Stimulated activated CD4-positive, alpha-beta T cell treated with anti-CD3 and anti-CD28 coated beads, Interleukin-2, amount 100 ng/mL, for 48 hours (primary cell): ENCODE data around the gene TRDMT1.

Source experiments
- DNase-seq, 2 donors: peaks; one replicate each; pipeline ENCODE4 v3.0.0-alpha.2; 2020

The TRDMT1 gene

DNA sequence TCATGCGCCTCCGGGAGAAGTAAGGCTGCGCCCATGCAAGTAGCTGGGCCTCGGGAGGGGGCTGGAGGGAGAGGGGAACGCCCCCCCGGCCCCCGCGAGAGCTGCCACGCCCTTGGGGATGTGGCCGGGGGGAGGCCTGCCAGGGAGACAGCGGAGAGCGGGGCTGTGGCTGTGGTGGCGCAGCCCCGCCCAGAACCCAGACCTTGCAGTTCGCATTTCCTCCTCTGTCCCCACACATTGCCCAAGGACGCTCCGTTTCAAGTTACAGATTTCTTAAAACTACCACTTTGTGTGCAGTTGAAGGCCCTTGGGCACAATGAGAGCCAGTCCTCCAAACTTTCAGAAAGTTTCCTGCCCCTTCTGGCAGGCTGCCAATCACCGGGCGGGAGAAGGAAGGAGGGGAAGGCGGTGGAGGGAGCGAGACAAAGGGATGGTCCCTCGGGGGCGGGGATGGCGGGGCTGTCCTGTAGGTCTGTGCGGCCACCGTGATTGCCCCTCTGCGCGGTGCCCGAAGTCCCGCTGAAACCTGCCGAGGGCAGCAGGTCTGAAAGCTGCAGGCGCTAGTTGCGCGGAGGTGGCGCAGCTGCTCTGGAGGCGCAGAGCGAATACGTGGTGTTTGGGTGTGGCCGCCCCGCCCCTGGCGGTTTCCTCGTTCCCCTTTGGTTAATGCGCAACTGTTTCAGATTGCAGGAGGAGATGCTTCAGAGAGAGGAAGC is 28.7 kb upstream of the TRDMT1 start:
- DNase-seq, result peak; percentile 75 to 79

GRCh38 chr10:17229717-17229966 is 28.2 kb upstream of the TRDMT1 start:
- peak in 1 of 2 donors; percentile 43 for DNase-seq

- peak; percentile 44 to 46 for DNase-seq
These were observed 27.7 kb upstream of the TRDMT1 start for GRCh38 chr10:17229016-17229716.

DNA sequence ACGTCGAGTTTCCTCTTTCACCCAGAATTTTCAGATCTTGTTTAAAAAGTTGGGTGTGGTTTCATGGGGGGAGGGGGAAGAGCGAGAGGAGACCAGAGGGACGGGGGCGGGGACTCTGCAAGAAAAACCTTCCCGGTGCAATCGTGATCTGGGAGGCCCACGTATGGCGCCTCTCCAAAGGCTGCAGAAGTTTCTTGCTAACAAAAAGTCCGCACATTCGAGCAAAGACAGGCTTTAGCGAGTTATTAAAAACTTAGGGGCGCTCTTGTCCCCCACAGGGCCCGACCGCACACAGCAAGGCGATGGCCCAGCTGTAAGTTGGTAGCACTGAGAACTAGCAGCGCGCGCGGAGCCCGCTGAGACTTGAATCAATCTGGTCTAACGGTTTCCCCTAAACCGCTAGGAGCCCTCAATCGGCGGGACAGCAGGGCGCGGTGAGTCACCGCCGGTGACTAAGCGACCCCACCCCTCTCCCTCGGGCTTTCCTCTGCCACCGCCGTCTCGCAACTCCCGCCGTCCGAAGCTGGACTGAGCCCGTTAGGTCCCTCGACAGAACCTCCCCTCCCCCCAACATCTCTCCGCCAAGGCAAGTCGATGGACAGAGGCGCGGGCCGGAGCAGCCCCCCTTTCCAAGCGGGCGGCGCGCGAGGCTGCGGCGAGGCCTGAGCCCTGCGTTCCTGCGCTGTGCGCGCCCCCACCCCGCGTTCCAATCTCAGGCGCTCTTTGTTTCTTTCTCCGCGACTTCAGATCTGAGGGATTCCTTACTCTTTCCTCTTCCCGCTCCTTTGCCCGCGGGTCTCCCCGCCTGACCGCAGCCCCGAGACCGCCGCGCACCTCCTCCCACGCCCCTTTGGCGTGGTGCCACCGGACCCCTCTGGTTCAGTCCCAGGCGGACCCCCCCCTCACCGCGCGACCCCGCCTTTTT is 26.9 kb upstream of the TRDMT1 start, which contains the start of gene VIM:
VIM (plus strand) TSS at position 151 of the 925 bp plus-strand sequence. CDS start 1,182 bp downstream, outside the sequence.
- DNase-seq, result peak; percentile 74 to 75

DNA sequence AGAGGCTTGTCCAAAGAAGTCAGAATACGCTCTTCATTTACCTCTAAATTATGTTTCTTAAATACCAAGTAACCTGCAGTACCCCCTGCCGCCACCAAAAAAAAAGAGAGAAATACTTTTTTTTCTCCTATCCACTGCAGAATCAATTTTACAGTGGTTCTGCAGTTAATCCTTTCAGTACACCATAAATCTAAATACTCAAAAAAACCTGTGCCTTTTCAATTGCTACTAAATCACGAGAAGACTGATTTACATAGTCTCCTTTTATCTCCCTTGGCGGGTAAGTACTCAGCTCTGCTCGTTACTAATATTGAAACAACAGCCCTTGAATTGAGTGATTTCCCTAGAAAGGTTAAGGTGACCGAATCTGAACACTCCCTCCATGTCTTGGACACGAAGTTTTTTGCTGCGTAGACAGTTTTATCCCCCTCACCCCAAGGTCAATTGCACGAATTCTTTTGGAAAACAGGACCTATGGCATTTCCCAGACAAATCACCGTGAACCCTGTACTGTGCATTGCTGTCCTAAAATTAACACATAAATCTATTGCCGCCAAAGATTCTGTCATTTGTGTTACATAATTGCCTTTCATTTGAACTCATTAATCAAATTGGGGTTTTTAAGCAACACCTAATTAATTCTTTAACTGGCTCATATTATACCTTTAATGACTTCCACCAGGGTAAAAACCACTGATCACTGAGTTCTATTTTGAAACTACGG is 26.1 kb upstream of the TRDMT1 start:
- DNase-seq, result no peak

GRCh38 chr10:17226891-17227303 is 25.4 kb upstream of the TRDMT1 start:
- no peak for DNase-seq

- DNase-seq, result no peak
These were observed 24.3 kb upstream of the TRDMT1 start for GRCh38 chr10:17225808-17226207.

DNA sequence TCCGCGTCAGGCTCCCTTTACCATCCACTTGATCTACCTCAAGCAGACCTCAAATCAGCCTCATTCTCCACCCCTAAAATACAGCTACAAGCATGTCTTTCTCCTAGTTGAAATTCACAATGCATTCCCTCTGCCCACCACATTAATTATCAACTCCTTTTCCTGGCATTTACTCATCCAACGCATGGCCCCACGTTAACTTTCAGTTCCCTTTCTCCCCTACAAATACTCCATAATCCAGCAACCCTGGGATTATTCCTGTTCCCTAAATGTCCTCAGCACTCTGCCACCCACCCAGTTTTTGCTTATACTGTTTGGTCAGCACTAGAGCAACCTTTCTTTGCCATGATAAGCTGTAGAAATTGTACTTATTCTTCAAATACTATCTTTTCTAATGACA is 20.9 kb upstream of the TRDMT1 start:
- DNase-seq, result no peak

DNA sequence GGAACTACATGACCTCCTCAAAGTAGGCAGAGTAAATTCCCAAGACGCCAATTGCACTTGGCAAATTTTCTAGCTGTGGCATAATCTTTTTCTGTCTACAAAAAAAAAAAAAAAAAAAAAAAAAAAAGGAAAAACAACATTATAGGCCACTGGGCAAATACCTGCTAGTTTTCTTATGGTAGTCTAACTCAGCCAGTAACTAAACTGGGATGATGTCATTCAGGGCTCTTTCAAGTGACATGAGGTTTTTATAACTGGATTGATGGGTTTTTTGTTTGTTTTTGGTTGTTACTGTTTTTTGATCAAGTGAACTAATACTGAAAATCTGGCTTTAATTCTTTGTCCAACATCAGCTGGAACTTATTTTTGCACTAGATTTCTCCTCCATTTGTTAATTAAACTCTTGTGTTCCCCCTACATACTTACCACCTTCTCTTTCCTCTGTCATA is 19.2 kb upstream of the TRDMT1 start:
- no peak for DNase-seq

DNA sequence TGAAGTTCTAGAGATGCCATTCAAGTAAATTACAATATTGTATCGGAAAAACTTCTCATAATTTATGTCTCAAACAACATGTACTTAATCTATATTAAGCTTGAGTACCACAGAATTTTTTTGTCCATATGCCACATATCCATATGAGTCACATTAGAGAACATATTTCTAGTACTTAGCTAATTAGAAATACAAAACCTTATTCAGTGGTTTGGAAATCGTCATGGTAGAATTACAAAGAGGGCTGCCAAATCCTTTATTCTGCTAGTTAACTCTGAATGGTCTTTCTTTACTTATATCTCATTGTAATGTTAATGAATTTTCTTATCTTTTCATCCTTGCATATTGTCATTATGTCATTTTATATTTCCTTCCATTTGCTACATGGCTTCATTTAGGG is 17.6 kb upstream of the TRDMT1 start:
- DNase-seq, result no peak

DNA sequence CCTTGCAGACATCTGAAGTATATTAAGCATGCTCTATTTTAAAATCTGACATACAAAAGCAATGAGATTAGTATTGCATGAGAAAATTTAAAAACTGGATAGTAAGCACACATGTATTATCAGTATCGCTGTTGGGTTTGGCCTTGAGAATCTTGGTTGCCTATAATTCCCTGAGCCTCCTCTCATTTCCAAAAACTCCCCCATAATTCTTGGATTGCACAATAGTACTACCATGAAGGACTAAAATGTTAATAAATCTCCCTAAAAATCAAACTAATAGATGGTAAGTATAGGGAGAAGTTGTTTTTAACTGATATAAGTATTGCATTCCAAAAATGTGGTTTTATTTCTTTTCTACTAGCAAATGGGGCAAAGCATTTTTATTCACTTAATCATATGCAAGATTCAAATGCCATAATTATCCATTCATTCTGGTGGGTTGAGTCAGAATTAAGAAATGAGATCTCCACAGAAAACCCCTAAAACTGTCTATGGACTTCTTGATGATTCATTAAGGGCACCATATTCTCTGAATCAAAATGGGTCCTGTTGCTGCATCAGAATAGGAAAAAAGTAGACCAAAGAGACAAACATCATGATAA is 16.3 kb upstream of the TRDMT1 start:
- no peak for DNase-seq

DNA sequence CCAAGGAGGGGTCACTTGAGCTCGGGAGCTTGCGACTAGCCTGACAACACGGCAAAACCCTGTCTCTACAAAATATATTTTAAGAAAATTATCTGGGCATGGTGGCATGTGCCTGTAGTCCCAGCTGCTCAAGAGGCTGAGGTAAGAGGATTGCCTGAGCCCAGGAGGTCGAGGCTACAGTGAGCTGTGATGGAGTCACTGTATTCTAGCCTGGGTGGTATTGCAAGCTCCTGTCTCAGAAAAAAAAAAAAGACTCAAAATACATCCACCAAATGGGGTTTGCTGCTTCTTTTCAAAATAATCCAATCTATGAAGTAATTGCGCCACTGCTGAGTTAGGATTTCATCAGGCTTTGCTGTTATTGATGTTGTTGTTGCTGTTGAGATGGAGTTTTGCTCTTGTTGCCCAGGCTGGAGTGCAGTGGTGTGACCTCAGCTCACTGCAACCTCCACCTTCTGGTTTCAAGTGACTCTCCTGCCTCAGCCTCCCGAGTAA is 15.5 kb upstream of the TRDMT1 start:
- no peak for DNase-seq

- DNase-seq, result no peak
These were observed 14.9 kb upstream of the TRDMT1 start for GRCh38 chr10:17216217-17216900.

DNA sequence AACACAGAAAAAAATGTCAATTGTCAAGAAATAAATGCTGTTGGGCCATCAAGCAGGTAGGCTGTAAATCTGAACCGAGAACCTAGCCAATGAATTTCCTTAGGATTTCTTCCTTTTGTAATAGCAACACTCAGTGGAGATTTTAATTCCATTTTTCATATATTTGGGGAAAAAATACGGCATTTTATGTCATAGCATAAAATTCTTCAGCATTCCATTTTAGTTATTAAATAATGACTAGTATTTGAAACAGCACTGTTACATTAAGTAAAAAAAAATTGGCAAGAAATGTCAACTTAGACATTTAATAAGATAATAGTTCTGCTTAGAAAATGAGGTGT is 14.3 kb upstream of the TRDMT1 start:
- DNase-seq, result no peak

GRCh38 chr10:17214971-17215781 is 13.7 kb upstream of the TRDMT1 start:
- no peak for DNase-seq

DNA sequence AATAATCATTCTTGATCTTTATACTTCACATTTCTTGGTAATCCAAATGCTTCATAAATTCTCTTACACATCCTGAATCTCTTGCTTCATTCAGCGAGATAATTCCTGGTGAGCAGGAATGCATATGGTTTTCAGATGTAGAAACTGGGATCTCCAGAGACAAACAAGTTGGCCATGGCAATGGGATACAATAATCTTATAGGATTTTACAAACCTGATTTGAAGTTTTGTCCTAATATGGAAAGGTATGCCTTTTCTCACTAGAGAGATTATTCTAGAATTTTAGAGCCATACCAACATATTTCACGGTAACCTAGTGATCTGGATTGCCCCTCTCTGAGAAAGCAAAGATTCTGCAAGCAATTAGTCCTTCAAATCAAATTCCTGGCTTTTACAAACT is 13.1 kb upstream of the TRDMT1 start:
- DNase-seq, result no peak

- DNase-seq, result no peak
These were observed 12.3 kb upstream of the TRDMT1 start for GRCh38 chr10:17213646-17214349.

DNA sequence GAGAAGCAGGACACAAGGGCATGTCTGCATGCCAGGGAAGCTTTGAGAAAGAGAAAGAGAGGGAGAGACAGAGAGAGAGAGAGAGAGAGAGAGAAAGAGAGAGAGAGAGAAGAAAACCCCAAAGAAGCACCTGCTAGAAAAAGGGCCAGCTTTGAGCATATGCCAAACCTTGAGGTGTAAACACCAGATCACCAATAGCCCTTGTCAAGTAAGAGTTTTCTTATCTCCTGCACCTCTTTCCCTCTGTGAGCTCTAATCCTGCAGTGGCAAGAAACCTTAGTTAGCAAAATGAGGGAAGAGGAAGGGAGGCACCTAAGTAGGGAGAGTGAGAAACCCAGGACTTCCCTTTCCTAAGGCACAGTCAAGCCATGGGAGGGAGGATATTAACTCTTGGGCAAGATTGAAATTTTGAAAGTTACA is 11.3 kb upstream of the TRDMT1 start:
- no peak for DNase-seq

DNA sequence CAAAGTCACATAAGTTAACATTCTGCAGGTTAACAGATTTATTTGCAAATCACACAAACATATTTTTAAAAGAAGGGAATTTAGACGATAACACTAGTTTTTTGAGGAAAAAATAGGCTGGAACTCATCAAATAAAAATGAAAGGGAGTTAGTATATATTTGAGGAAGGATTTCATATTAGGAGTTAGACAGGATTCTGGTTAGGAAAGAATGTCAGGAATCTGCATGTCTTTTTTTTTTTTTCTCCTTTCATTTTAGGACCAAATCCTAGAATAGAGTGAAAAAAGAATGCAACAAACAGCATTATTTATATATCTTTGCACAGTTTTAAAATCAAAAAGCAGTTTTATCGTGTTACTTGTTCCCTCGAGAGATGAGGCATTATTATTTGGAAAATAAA is 8.9 kb upstream of the TRDMT1 start:
- DNase-seq, result no peak

DNA sequence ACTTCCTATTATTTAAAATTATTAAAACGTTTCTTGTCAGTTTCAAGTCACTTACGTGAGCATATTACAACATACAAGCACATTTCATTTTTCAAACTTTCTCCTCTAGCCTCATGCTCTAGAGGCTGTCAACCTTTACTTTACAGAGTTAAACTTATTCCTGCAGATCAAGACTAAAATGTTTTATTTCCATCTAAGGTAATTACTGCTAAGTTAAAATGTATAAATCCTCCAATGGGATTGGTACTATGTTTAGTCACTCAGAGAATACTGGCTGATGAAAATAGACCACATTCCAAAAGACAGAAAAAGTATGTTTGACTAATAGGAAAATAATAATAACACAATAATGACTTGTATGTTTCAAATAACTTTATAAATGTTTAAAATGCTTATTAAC is 8.4 kb upstream of the TRDMT1 start:
- no peak for DNase-seq
